ENCODE measurements around the gene DGKQ. TPM values are rescaled to one million over a fixed set of nuclear protein-coding genes. Genes with fewer than 3 reads are reported as not detected.

The DGKQ gene
- total and polyA plus RNA-seq, 9 of the 15 experiments (the other 6 are each of a cell fraction or from before 2014, with no cell fraction given): 0.17 to 22.0 (median 5.6) TPM

GRCh38 chr4:995311-996026 is 22.1 kb upstream of the DGKQ start (continued):
- TF ChIP-seq HNRNPK (IDR thresholded peaks at IDR 0.05; ENCODE audit: low read depth, low read length, poor library complexity, severe bottlenecking): no peak
- TF ChIP-seq STAG1 (CRISPR knock-in tag; IDR thresholded peaks at IDR 0.05; ENCODE audit: borderline replicate concordance): no peak
- peak; percentile 14; the same call in 1 of the 2 replicates for TF ChIP-seq RB1 (IDR thresholded peaks at IDR 0.05; ENCODE audit: low read depth)
- no peak for TF ChIP-seq ZC3H11A (IDR thresholded peaks at IDR 0.05; ENCODE audit: low read depth, low read length)
- TF ChIP-seq FOXJ3 (CRISPR knock-in tag; IDR thresholded peaks at IDR 0.05): no peak
- TF ChIP-seq ZNF23 (CRISPR knock-in tag; IDR thresholded peaks at IDR 0.05): no peak
- TF ChIP-seq MAX (CRISPR knock-in tag; IDR thresholded peaks at IDR 0.05): no peak
- TF ChIP-seq ZBTB8A (IDR thresholded peaks at IDR 0.05; ENCODE audit: partially characterized antibody): no peak
- peak; percentile 29; the same call in 1 of the 2 replicates for TF ChIP-seq RBFOX2 (IDR thresholded peaks at IDR 0.05; ENCODE audit: low read depth, low read length)
- TF ChIP-seq KLF1 (tag; IDR thresholded peaks at IDR 0.05): no peak
- no peak for TF ChIP-seq MLLT1 (IDR thresholded peaks at IDR 0.05)
- no peak for TF ChIP-seq ZNF124 (CRISPR knock-in tag; IDR thresholded peaks at IDR 0.05)
- TF ChIP-seq HNRNPL (IDR thresholded peaks at IDR 0.05; ENCODE audit: low read depth, low read length): no peak
- TF ChIP-seq FOXO4 (CRISPR knock-in tag; IDR thresholded peaks at IDR 0.05): 0 out of 2 replicates have a peak, but pooled peaks have one; percentile 22
- TF ChIP-seq ZKSCAN8 (CRISPR knock-in tag; IDR thresholded peaks at IDR 0.05): no peak
- TF ChIP-seq E2F6 (IDR thresholded peaks at IDR 0.05; ENCODE audit: borderline replicate concordance in 1 of 2, extremely low read depth in 1 of 2, insufficient read depth in 1 of 2, insufficient read length in 1 of 2, low read depth in 1 of 2, low read length in 1 of 2, poor library complexity in 1 of 2, severe bottlenecking in 1 of 2): no peak
- no peak for TF ChIP-seq CC2D1A (IDR thresholded peaks at IDR 0.05)
